GM10248 (cell line): Measurements from ENCODE around the gene ARSA.

Source experiments
- CTCF ChIA-PET: fragments of 300-600 bp; sonication (Branson Sonifier 250); formaldehyde crosslinking; extraction: SDS; loops from one replicate; lab custom pipeline; 2021; ENCODE audit warnings: antibody characterized with exemption; lab: Yijun Ruan, JAX
- POLR2A ChIA-PET: fragments of 350-650 bp; sonication (Branson Sonifier 250); formaldehyde crosslinking; extraction: SDS; loops from one replicate; lab custom pipeline; 2020; ENCODE audit warnings: antibody characterized with exemption; lab: Yijun Ruan, JAX
- DNase-seq: peaks from one replicate; pipeline ENCODE4 v3.0.0; 2012; ENCODE audit errors: extremely low spot score
- CTCF ChIP-seq: IDR thresholded peaks from 2 replicates; pipeline ENCODE4 v1.5.1; 2012; ENCODE audit warnings: mild to moderate bottlenecking, low read depth; ENCODE audit errors: extremely low read depth, missing control alignments, control extremely low read depth

ARSA gene

GRCh38 chr22:50585781-50586180 is 42.2 kb downstream of the ARSA start:
- CTCF ChIA-PET: no interaction called here
- no peak for TF ChIP-seq CTCF
- POLR2A ChIA-PET: no interaction called here
- no peak for DNase-seq

GRCh38 chr22:50585238-50585637 is 42.7 kb downstream of the ARSA start:
- POLR2A ChIA-PET: no interaction called here
- no peak for DNase-seq
- TF ChIP-seq CTCF: no peak
- CTCF ChIA-PET: no interaction called here

- ChIA-PET CTCF (no interaction called here), POLR2A (no interaction called here)
- no peak for TF ChIP-seq CTCF
- no peak for DNase-seq
Measured at GRCh38 chr22:50584106-50585096, 43.6 kb downstream of the ARSA start.

GRCh38 chr22:50583294-50583861 is 44.6 kb downstream of the ARSA start:
- no peak for TF ChIP-seq CTCF
- ChIA-PET POLR2A (no interaction called here), CTCF (interaction anchor here (1.4 kb wide), 1 partner anchor 110 kb away, joined by 3 read pairs; no protein-coding TSS in a partner anchor)
- DNase-seq: no peak

- ChIA-PET CTCF (interaction anchor here (1.3 to 2.4 kb wide), 3 partner anchors 19 to 109 kb away, joined by 3 to 17 read pairs (median 3); partner anchors contain the start of gene SYCE3), POLR2A (no interaction called here)
- TF ChIP-seq CTCF: no peak
- DNase-seq: peak; percentile 100
Measured at GRCh38 chr22:50582493-50583293, 45.3 kb downstream of the ARSA start, which contains the start of gene CHKB. Gene CHKB (minus strand): TSS chr22:50582849. CDS start chr22:50582781, 68 bp downstream.
